ENCODE data around the gene P2RX6.

DNA sequence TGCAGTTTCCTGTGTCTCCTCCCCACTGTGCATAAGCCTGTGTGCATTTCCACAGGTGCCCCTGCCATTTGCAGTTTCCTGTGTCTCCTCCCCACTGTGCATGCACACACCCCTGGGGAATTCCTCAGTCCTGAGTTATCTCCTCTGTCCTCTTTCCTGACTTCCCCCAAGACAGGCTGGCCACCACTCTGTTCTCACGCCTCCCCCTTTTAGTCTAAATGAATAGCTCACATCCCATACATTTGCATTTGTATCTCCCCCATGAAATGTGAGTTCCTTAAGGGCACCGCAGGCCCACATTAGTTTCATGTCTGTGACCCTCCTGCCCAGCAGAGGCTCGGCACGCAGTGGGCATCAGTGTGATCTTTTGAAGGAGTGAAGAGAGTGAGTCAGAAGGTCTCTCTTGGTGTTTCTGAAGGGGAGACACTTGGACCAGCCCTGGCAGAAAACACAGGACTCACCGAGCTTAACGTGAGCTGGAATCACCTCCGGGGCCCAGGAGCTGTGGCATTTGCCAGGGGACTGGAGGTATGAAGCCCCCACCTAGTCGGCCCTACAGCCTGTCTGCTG, 37.0 kb downstream of the P2RX6 start:
- TF ChIP-seq EZH2 (IDR thresholded peaks at IDR 0.05) (no peak), POLR2AphosphoS5 (IDR thresholded peaks at IDR 0.05; ENCODE audit: borderline replicate concordance, low read depth, low read length) (no peak)

Data from SK-N-MC (cell line).